Stimulated activated naive B cell treated with anti-CD40 and anti-IgM and Interleukin-4, amounts not matched to agents 10 μg/mL and 1 μg/mL and 100 μg/mL, for 72 hours (primary cell): ENCODE measurements around the gene SELP.

Experiments
- ATAC-seq, 2 donors: fragments of 150-1000 bp; cut with Tn5 transposase; replicated peaks; 2 replicates each; pipeline ENCODE4 v1.10.0; 2021; ENCODE audit warnings: moderate library complexity in 1 of 2
- DNase-seq: peaks from one replicate; pipeline ENCODE4 v3.0.0; 2021
- H3K27ac Mint-ChIP-seq: one replicate; pipeline ENCODE4 v1.8.0; 2022; ENCODE audit warnings: mild to moderate bottlenecking, mixed read lengths
- H3K27me3 Mint-ChIP-seq, 2 donors: one replicate each; pipeline ENCODE4 v1.8.0; 2022; ENCODE audit warnings: mixed read lengths in 2 of 2
- H3K36me3 Mint-ChIP-seq, 2 donors: one replicate each; pipeline ENCODE4 v1.8.0; 2022; ENCODE audit warnings: mixed read lengths in 2 of 2, mild to moderate bottlenecking in 1 of 2
- H3K4me1 Mint-ChIP-seq, 2 donors: one replicate each; pipeline ENCODE4 v1.8.0; 2022; ENCODE audit warnings: mixed read lengths in 2 of 2, mild to moderate bottlenecking in 1 of 2
- H3K4me3 Mint-ChIP-seq, 2 donors: one replicate each; pipeline ENCODE4 v1.8.0; 2022; ENCODE audit warnings: mild to moderate bottlenecking in 2 of 2, mixed read lengths in 2 of 2, moderate library complexity in 1 of 2
- H3K9me3 Mint-ChIP-seq, 2 donors: one replicate each; pipeline ENCODE4 v1.8.0; 2022; ENCODE audit warnings: mixed read lengths in 2 of 2, mild to moderate bottlenecking in 1 of 2

The SELP gene

DNA sequence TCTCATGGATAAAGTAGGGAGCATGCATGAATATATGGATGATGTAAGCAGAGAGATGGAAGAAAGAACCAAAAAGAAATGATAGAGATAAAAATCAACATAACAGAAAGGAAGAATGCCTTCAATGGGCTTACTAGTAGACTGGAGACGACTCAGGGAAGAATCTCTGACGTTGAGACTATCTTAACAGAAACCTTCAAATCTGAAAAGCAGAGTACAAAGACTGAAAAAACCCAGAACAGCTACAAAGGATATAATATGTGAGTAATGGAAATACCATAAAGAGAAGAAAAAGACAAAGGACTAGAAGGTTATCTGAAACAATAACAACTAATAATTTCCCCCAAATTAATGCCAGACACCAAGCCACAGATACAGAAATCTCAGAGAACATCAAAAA lies 18.3 kb upstream of the SELP start:
- Mint-ChIP-seq H3K36me3 (peaks cover 2 to 3% of the 10 kb centered on the region in 2 donors), H3K27ac (no peak overlapping the region), H3K4me1 (peaks cover 13 to 18% of the 10 kb centered on the region in 2 donors), H3K9me3 (peaks cover 8 to 13% of the 10 kb centered on the region in 2 donors), H3K27me3 (no peaks in the 10 kb centered on the region), H3K4me3 (no peak overlapping the region)
- DNase-seq (no peak), ATAC-seq (no peak)

DNA sequence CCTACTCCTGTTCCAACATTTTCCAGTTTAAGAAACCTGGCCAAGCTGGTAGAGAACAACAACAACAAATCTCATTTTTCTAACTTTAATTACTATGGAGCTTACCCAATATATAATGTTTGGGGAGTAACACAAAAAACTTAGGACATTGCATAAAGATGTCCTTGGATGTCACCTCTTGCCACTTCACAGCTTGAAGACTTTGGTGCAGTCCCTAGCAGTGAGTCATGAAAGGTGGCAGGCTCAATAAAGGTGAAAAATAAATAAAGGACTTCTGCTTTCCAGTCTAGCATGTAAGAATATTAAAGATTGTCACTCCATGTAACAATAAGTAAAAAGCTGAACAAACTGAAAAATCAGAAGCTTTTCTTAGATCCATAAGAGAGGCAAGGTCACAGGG lies 17.6 kb upstream of the SELP start:
- no peak for DNase-seq
- ATAC-seq, result no peak
- H3K4me3 Mint-ChIP-seq, result no peak overlapping the region
- H3K36me3 Mint-ChIP-seq, result peaks cover 2 to 3% of the 10 kb centered on the region in 2 donors
- no peaks in the 10 kb centered on the region for H3K27me3 Mint-ChIP-seq
- H3K4me1 Mint-ChIP-seq, result peaks cover 13 to 18% of the 10 kb centered on the region in 2 donors
- H3K27ac Mint-ChIP-seq, result no peak overlapping the region
- peaks cover 8 to 13% of the 10 kb centered on the region in 2 donors for H3K9me3 Mint-ChIP-seq

DNA sequence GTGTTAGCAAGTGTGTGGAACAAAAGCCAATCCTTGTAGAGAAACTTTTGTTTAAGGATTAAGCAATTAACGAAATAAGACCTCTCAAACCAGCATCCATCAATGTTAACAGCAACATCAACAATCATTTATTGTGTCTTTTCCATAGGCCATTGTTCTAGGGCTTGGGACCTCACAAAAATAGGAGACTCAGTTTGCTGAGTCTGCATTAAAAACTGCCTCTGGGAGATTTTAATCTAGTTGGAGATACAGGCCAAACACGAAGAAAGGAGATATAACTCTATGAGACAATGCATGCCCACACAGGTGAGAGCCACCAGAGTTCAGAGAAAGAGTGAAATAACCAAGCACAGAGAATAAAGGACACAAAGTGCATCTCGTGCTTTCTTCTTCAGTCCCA lies 14.4 kb upstream of the SELP start:
- no peak for DNase-seq
- H3K4me3 Mint-ChIP-seq, result no peak overlapping the region
- no peak for ATAC-seq
- no peaks in the 10 kb centered on the region for H3K27me3 Mint-ChIP-seq
- H3K27ac Mint-ChIP-seq, result no peak overlapping the region
- H3K36me3 Mint-ChIP-seq, result peaks cover 2 to 3% of the 10 kb centered on the region in 2 donors
- peaks cover 22 to 30% of the 10 kb centered on the region in 2 donors for H3K4me1 Mint-ChIP-seq
- H3K9me3 Mint-ChIP-seq, result peaks cover 8 to 11% of the 10 kb centered on the region in 2 donors

DNA sequence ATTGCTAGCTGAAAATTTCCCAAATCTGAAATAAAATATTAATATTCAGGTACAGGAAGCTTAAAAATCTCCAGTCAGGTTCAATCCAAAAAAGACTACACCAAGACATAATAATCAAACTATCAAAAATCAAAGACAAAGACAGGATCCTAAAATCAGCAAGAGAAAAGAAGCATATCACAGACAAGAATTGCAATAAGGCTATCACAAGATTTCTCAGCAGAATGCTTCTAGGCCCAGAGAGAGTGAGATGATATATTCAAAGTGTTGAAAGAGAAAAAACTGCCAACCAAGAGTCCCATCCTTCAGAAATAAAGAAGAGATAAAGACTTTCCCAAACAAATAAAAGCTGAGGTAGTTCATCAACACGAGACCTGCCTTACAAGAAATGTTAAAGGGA lies 5.0 kb upstream of the SELP start:
- Mint-ChIP-seq H3K36me3 (peaks cover 8 to 10% of the 10 kb centered on the region in 2 donors), H3K9me3 (peaks cover 16 to 17% of the 10 kb centered on the region in 2 donors), H3K4me1 (peaks cover 1 to 6% of the 10 kb centered on the region in 2 donors), H3K27ac (no peak overlapping the region), H3K27me3 (no peaks in the 10 kb centered on the region), H3K4me3 (no peak overlapping the region)
- ATAC-seq (no peak), DNase-seq (no peak)

DNA sequence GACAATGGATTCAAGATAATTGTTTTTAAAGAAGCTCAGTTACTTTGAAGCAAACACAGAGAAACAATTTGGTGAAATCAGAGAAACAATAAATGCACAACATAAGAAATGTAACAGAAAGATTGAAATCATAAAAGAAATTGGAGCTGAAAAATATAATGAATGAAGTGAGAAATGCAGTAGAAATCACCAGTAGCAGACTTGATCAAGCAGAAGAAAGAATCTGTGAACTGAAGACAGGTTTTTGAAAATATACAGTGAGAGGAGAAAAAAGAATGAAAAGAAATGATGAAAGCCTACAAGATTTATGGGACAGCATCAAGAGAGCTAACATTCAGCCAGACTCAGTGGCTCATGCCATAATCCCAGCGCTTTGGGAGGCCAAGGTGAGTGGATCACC lies 4.2 kb upstream of the SELP start:
- DNase-seq, result no peak
- H3K9me3 Mint-ChIP-seq, result peaks cover 14 to 16% of the 10 kb centered on the region in 2 donors
- H3K4me3 Mint-ChIP-seq, result no peak overlapping the region
- no peak for ATAC-seq
- peaks cover 8 to 10% of the 10 kb centered on the region in 2 donors for H3K36me3 Mint-ChIP-seq
- peak overlapping the region; percentile 20 for H3K27ac Mint-ChIP-seq
- H3K27me3 Mint-ChIP-seq, result no peaks in the 10 kb centered on the region
- peaks cover 1 to 6% of the 10 kb centered on the region in 2 donors for H3K4me1 Mint-ChIP-seq

DNA sequence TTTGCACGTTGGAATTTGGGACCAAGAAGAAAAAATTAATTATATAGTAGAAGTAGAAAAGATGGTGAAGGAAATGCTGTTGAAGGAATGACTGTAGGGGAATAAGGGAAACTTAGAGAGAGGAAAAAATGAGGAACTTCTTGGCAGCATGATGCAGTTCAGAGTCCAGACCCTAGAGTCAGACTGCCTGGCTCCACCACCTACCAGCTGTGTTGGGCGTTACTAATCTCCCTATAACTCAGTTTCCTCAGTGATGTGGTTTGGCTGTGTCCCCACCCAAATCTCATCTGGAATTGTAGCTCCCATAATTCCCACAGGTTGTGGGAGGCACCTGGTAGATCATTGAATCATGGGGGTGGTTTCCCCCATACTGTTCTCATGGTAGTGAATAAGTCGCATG lies 1.3 kb upstream of the SELP start:
- Mint-ChIP-seq H3K4me1 (peaks cover 1 to 6% of the 10 kb centered on the region in 2 donors), H3K27me3 (no peaks in the 10 kb centered on the region), H3K4me3 (no peak overlapping the region), H3K27ac (no peak overlapping the region), H3K36me3 (peaks cover 4 to 6% of the 10 kb centered on the region in 2 donors), H3K9me3 (peaks cover 7 to 16% of the 10 kb centered on the region in 2 donors)
- ATAC-seq (no peak), DNase-seq (no peak)

DNA sequence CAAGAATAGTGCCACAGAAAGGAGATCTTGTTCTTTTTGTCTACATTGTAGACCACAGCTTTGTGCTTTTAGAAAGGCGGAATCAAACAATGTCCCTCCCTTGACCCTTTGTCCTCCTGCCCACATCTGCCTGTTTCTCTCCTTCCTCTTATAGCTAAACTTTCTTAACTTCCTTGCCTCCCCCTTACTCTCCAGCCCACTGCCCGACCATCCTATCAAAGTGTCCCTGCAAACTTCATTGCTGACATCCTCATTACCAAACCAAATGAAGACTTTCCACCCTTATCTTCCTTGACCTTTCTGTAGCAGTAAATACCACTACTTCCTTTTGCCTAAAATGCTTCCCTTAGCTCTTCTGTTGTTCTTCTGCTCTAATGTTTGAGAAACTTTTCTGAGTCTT lies 5.0 kb downstream of the SELP start:
- Mint-ChIP-seq H3K9me3 (no peaks in the 10 kb centered on the region), H3K4me3 (no peak overlapping the region), H3K27me3 (no peaks in the 10 kb centered on the region), H3K36me3 (peaks cover 0 to 3% of the 10 kb centered on the region in 2 donors), H3K4me1 (peaks cover 13 to 14% of the 10 kb centered on the region in 2 donors), H3K27ac (no peak overlapping the region)
- DNase-seq (no peak), ATAC-seq (no peak)

DNA sequence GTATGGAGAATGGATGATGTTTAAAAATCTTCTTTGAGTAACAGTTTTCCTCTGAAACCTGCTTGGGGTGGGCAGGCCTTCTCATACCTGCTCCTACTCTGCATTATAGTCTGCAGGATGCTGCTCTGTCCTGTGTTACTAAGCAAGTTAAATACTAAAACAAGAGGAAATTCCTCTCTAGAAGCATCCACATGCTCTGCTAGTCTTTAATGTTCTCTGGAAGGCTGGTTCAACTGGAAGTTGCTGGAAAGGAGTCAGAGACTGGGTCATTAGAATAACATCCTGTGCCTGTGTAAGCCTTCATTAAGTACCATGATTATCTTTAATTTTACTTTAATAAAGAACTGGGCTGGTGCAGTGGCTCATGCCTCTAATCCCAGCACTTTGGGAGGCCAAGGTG lies 5.8 kb downstream of the SELP start:
- Mint-ChIP-seq H3K4me1 (peaks cover 13 to 14% of the 10 kb centered on the region in 2 donors), H3K27ac (no peak overlapping the region), H3K4me3 (no peak overlapping the region), H3K36me3 (peaks cover 0 to 3% of the 10 kb centered on the region in 2 donors), H3K9me3 (no peaks in the 10 kb centered on the region), H3K27me3 (no peaks in the 10 kb centered on the region)
- ATAC-seq (no peak), DNase-seq (no peak)

DNA sequence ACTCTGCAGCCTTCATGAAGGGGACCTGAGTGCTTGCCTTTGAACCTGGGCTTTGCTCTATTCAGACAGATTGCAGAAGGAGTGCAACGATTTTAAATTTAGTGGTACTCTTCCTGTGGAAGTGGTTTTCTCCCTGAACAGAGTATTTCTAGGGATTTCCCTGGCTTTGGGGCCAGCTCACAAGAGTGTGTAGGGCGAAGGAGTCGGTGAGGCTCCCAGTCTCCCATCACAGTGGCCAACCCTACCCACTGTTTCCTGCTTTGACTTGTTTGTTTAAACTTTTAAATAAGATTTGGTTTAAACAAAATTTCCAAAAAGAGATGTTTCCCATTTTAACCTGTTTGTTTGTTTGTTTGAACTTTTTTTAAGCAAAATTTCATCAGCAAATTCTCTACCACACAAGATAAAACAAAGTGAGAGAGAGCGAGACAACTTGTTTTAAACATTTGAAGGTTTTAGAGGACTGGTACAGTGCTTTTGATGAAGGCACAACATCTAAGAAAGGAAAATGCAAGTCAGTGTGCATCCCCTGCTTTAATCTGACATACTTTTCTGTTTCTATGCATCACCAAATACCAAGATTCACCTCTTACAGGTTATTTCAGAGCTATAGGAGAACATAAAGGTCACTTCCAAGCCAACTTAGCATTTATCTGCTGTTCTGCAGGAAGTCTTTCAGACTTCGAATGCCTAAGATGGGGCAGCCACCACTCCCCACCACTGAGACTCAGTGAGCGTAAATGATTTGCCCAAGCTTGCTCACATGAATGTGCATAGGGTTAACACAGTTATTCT lies 6.6 kb downstream of the SELP start:
- no peaks in the 10 kb centered on the region for H3K27me3 Mint-ChIP-seq
- peaks cover 0 to 3% of the 10 kb centered on the region in 2 donors for H3K36me3 Mint-ChIP-seq
- DNase-seq (no peak), ATAC-seq (no peak)
- no peak overlapping the region for H3K4me3 Mint-ChIP-seq
- H3K27ac Mint-ChIP-seq, result no peak overlapping the region
- H3K9me3 Mint-ChIP-seq, result no peaks in the 10 kb centered on the region
- H3K4me1 Mint-ChIP-seq, result peaks cover 13 to 14% of the 10 kb centered on the region in 2 donors

DNA sequence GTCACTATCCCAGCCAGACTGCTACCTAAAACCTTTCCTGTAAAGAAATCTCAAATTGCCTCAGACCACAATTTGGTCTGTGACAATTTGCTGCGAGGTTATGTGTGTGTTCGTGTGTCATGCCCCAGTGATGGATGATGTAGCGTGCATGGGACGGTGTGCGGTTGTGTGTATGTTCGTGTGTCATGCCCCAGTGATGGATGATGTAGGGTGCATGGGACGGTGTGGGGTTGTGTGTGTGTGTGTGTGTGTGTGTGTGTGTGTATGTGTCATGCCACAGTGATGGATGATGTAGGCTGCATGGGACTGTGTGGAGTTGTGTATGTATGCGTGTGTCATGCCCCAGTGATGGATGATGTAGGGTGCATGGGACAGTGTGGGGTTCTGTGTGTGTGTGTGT lies 9.4 kb downstream of the SELP start:
- Mint-ChIP-seq H3K36me3 (peaks cover 0 to 1% of the 10 kb centered on the region in 2 donors), H3K9me3 (no peaks in the 10 kb centered on the region), H3K4me1 (peaks cover 13% of the 10 kb centered on the region in 2 donors), H3K27ac (no peak overlapping the region), H3K27me3 (no peaks in the 10 kb centered on the region), H3K4me3 (no peak overlapping the region)
- ATAC-seq, result no peak
- DNase-seq, result no peak

DNA sequence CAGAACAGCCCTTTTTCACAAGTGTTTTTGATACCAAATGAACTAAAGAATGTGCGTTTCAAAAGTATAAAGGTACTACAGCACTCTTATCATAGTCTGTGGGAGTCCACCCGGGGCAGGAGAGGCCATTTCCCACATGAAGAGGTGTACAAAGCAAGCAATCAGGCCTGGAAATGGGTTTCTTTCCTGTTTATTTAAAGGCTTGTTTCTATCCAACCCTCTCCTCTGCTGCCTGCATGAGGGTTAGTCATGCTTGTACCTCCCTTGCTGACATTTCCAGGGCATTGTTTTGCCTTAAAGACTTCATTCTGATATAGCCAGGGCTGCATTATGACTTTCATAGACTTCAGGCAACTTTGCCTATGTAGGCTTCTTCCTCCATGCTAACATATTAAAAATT lies 11.6 kb downstream of the SELP start:
- no peaks in the 10 kb centered on the region for H3K9me3 Mint-ChIP-seq
- H3K4me3 Mint-ChIP-seq, result no peak overlapping the region
- ATAC-seq (no peak), DNase-seq (no peak)
- peaks cover 0 to 1% of the 10 kb centered on the region in 2 donors for H3K36me3 Mint-ChIP-seq
- H3K4me1 Mint-ChIP-seq, result peaks cover 8 to 10% of the 10 kb centered on the region in 2 donors
- no peaks in the 10 kb centered on the region for H3K27me3 Mint-ChIP-seq
- no peak overlapping the region for H3K27ac Mint-ChIP-seq

DNA sequence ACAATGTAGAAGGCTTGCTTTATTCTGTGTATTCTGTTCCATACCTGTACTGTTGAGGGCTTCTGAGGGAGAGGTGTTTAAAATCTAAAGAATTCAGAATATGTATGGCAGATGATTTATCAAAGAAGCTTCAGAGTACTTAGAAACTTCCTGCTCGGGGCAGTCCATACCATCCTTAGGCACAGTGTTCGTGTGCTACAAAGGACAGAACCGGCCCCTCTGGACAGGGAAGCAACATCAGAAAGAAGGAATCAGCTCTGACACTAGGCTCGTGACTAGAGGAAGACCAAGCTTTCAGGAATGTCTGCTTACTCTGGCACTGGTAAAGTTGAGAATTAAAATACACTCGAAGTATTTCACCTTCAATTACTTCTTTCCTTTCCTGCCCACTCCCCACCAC lies 14.1 kb downstream of the SELP start:
- Mint-ChIP-seq H3K27me3 (no peaks in the 10 kb centered on the region), H3K36me3 (peaks cover 0 to 1% of the 10 kb centered on the region in 2 donors), H3K9me3 (no peaks in the 10 kb centered on the region), H3K27ac (no peak overlapping the region), H3K4me3 (no peak overlapping the region), H3K4me1 (peaks cover 6 to 8% of the 10 kb centered on the region in 2 donors)
- DNase-seq (no peak), ATAC-seq (no peak)

DNA sequence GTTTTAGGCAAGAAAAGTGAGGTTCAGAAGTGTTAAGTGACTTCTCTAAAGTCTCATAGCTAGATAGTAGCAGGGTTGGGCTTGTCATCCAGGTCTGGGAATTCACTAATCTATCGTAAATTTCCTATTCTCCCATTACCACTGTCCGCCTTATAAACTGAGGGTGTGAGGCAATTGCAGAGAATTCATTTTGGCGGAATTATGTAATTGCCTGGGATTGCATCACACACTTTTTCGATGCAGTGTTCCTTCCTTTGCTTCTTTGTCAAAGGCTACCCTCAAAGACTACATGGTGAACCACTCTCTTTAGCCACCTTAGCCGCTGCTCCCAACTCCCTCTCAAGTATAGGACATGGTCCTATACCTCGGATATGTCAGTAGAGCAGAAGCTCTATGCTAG lies 19.1 kb downstream of the SELP start:
- Mint-ChIP-seq H3K27ac (no peak overlapping the region), H3K4me1 (peaks cover 8 to 14% of the 10 kb centered on the region in 2 donors), H3K4me3 (no peak overlapping the region), H3K9me3 (no peaks in the 10 kb centered on the region), H3K36me3 (no peaks in the 10 kb centered on the region), H3K27me3 (no peaks in the 10 kb centered on the region)
- ATAC-seq (no peak), DNase-seq (no peak)

DNA sequence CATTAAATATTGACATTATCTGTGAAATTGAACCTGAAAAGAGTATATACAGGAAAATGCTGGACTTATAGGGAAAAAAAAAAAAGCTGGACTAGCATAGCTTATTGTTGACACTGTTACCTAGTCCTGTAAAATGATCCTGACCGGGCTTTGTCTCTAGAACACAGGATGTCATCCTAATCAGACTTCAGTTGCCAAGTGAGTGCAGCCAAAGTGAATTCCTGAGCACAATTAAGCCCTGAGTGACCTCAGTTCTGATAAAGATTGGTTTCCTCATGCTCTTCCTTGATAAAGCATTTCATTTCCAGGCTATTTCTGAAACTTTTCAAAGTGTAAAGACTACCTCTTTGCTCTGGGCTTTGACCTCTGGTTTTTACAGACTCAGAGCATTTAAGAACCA lies 19.8 kb downstream of the SELP start:
- Mint-ChIP-seq H3K27ac (no peak overlapping the region), H3K36me3 (no peaks in the 10 kb centered on the region), H3K27me3 (no peaks in the 10 kb centered on the region), H3K4me1 (peaks cover 5 to 10% of the 10 kb centered on the region in 2 donors), H3K9me3 (no peaks in the 10 kb centered on the region), H3K4me3 (no peak overlapping the region)
- DNase-seq (no peak), ATAC-seq (no peak)

DNA sequence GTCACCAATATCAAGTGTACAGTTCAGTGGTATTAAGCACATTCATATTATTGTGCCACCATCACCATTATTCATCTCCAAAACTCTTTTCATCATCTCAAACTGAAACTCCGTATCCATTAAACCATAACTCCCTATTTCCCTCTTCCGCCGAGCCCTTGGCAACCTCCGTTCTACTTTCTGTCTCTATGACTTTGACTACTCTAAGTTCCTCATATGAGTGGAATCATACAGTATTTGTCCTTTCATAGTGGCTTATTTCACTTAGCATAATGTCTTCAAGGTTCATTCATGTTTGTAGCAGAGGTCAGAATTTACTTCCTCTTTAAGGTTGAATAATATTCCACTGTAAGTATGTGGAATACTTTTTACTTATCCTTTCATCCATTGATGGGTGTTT lies 21.7 kb downstream of the SELP start:
- no peaks in the 10 kb centered on the region for H3K9me3 Mint-ChIP-seq
- peaks cover 16 to 24% of the 10 kb centered on the region in 2 donors for H3K4me1 Mint-ChIP-seq
- no peak overlapping the region for H3K4me3 Mint-ChIP-seq
- no peaks in the 10 kb centered on the region for H3K27me3 Mint-ChIP-seq
- ATAC-seq (peak; percentile 51 to 54), DNase-seq (no peak)
- H3K36me3 Mint-ChIP-seq, result no peaks in the 10 kb centered on the region
- H3K27ac Mint-ChIP-seq, result no peak overlapping the region
